GM12878 (cell line): ENCODE data around the gene IBA57.
"Not testable (repeated sequence)": the region's sequence is repeated elsewhere in the genome, so short reads cannot be mapped to it uniquely, and the experiment has no call there.

ENCODE experiments used
- CREB1 ChIP-seq: IDR thresholded peaks from 2 replicates; pipeline ENCODE4 v1.6.1; 2012; ENCODE audit warnings: low read depth, mild to moderate bottlenecking, inconsistent platforms
- EZH2 ChIP-seq: IDR thresholded peaks from 2 replicates; pipeline ENCODE4 v1.6.1; 2012; ENCODE audit warnings: low read depth, mild to moderate bottlenecking, control low read depth, inconsistent platforms, low read length, borderline replicate concordance; ENCODE audit not compliant: control insufficient read depth
- PML ChIP-seq: IDR thresholded peaks from 2 replicates; pipeline ENCODE4 v1.6.1; 2012; ENCODE audit warnings: low read length, inconsistent platforms
- TARDBP ChIP-seq: IDR thresholded peaks from 2 replicates; pipeline ENCODE4 v1.6.1; 2016; ENCODE audit warnings: borderline replicate concordance
- TF ChIP-seq, protein P1 (sequence below): IDR thresholded peaks from 2 replicates; pipeline ENCODE4 v1.6.1; 2012; ENCODE audit warnings: mild to moderate bottlenecking, low read depth, low read length
- TF ChIP-seq, protein P2 (sequence below), 3 experiments: IDR thresholded peaks in 2 of 3; conservative IDR thresholded peaks in 1 of 3; 2 replicates each; pipeline ENCODE4 v1.5.1; 2011; ENCODE audit warnings: low read depth in 3 of 3, low read length in 3 of 3, mild to moderate bottlenecking in 3 of 3, control low read depth in 2 of 3, moderate library complexity in 2 of 3, inconsistent platforms in 1 of 3, mixed read lengths in 1 of 3; ENCODE audit not compliant: control insufficient read depth in 2 of 3, insufficient read depth in 1 of 3; ENCODE audit errors: extremely low read depth in 1 of 3
- TF ChIP-seq, protein P3 (sequence below): IDR thresholded peaks from 2 replicates; pipeline ENCODE4 v1.6.1; 2011; ENCODE audit warnings: low read depth, mild to moderate bottlenecking, low read length, moderate library complexity, borderline replicate concordance; ENCODE audit errors: extremely low read depth
- TF ChIP-seq, protein P4 (sequence below): fragments of 450-650 bp; formaldehyde crosslinking; IDR thresholded peaks from 2 replicates; pipeline ENCODE4 v1.4.0; 2022; ENCODE audit warnings: mild to moderate bottlenecking, moderate library complexity

DNA sequence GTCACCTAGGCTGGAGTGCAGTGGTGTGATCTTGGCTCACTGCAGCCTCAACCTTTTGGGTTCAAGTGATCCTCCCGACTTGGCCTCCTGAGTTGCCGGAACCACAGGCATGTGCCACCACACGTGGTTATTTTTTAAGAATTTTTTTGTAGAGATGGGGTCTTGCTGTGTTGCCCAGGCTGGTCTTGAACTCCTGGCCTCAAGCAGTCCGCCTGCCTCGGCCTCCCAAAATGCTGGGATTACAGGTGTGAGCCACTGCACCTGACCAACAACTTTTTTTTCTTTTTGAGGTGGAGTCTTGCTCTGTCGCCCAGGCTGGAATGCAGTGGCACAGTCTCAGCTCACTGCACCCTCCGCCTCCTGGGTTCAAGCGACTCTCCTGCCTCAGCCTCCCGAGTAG lies 55.5 kb downstream of the IBA57 start:
- TF ChIP-seq, protein P1, sequence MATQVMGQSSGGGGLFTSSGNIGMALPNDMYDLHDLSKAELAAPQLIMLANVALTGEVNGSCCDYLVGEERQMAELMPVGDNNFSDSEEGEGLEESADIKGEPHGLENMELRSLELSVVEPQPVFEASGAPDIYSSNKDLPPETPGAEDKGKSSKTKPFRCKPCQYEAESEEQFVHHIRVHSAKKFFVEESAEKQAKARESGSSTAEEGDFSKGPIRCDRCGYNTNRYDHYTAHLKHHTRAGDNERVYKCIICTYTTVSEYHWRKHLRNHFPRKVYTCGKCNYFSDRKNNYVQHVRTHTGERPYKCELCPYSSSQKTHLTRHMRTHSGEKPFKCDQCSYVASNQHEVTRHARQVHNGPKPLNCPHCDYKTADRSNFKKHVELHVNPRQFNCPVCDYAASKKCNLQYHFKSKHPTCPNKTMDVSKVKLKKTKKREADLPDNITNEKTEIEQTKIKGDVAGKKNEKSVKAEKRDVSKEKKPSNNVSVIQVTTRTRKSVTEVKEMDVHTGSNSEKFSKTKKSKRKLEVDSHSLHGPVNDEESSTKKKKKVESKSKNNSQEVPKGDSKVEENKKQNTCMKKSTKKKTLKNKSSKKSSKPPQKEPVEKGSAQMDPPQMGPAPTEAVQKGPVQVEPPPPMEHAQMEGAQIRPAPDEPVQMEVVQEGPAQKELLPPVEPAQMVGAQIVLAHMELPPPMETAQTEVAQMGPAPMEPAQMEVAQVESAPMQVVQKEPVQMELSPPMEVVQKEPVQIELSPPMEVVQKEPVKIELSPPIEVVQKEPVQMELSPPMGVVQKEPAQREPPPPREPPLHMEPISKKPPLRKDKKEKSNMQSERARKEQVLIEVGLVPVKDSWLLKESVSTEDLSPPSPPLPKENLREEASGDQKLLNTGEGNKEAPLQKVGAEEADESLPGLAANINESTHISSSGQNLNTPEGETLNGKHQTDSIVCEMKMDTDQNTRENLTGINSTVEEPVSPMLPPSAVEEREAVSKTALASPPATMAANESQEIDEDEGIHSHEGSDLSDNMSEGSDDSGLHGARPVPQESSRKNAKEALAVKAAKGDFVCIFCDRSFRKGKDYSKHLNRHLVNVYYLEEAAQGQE: not testable (repeated sequence)
- not testable (repeated sequence) for TF ChIP-seq EZH2, CREB1, PML, TARDBP
- TF ChIP-seq, protein P2, sequence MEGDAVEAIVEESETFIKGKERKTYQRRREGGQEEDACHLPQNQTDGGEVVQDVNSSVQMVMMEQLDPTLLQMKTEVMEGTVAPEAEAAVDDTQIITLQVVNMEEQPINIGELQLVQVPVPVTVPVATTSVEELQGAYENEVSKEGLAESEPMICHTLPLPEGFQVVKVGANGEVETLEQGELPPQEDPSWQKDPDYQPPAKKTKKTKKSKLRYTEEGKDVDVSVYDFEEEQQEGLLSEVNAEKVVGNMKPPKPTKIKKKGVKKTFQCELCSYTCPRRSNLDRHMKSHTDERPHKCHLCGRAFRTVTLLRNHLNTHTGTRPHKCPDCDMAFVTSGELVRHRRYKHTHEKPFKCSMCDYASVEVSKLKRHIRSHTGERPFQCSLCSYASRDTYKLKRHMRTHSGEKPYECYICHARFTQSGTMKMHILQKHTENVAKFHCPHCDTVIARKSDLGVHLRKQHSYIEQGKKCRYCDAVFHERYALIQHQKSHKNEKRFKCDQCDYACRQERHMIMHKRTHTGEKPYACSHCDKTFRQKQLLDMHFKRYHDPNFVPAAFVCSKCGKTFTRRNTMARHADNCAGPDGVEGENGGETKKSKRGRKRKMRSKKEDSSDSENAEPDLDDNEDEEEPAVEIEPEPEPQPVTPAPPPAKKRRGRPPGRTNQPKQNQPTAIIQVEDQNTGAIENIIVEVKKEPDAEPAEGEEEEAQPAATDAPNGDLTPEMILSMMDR (IDR thresholded peaks at IDR 0.05 in 2 of 3, conservative IDR thresholded peaks at IDR 0.05 in 1 of 3; ENCODE audit: control insufficient read depth in 2 of 3, extremely low read depth in 1 of 3, insufficient read depth in 1 of 3, low read depth in 3 of 3, low read length in 3 of 3): not testable (repeated sequence)
- TF ChIP-seq, protein P3, sequence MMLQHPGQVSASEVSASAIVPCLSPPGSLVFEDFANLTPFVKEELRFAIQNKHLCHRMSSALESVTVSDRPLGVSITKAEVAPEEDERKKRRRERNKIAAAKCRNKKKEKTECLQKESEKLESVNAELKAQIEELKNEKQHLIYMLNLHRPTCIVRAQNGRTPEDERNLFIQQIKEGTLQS: not testable (repeated sequence)
- TF ChIP-seq, protein P4, sequence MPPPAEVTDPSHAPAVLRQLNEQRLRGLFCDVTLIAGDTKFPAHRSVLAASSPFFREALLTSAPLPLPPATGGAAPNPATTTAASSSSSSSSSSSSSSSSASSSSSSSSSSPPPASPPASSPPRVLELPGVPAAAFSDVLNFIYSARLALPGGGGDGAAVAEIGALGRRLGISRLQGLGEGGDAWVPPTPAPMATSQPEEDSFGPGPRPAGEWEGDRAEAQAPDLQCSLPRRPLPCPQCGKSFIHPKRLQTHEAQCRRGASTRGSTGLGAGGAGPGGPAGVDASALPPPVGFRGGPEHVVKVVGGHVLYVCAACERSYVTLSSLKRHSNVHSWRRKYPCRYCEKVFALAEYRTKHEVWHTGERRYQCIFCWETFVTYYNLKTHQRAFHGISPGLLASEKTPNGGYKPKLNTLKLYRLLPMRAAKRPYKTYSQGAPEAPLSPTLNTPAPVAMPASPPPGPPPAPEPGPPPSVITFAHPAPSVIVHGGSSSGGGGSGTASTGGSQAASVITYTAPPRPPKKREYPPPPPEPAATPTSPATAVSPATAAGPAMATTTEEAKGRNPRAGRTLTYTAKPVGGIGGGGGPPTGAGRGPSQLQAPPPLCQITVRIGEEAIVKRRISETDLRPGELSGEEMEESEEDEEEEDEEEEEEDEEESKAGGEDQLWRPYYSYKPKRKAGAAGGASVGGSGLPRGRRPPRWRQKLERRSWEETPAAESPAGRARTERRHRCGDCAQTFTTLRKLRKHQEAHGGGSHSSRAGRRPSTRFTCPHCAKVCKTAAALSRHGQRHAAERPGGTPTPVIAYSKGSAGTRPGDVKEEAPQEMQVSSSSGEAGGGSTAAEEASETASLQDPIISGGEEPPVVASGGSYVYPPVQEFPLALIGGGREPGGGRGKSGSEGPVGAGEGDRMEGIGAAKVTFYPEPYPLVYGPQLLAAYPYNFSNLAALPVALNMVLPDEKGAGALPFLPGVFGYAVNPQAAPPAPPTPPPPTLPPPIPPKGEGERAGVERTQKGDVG: not testable (repeated sequence)
